IPS DF 6.9 (cell line): ENCODE data around the gene CEACAM16.
"Not testable (repeated sequence)": the region's sequence is repeated elsewhere in the genome, so short reads cannot be mapped to it uniquely, and the experiment has no call there.

ENCODE experiments used
- DNase-seq: peaks from one replicate; pipeline ENCODE4 v3.0.0-alpha.2; 2013; ENCODE audit warnings: low read depth, low spot score
- H3K27ac ChIP-seq: one replicate; pipeline ENCODE4 v1.5.1; 2013; ENCODE audit warnings: low read length, control low read depth
- H3K27me3 ChIP-seq: 2 replicates; pipeline ENCODE4 v1.6.1; 2013; ENCODE audit warnings: mild to moderate bottlenecking, low read length; ENCODE audit not compliant: control insufficient read depth, insufficient read depth
- H3K36me3 ChIP-seq: 2 replicates; pipeline ENCODE4 v1.6.1; 2013; ENCODE audit warnings: low read length; ENCODE audit not compliant: control insufficient read depth, insufficient read depth
- H3K4me1 ChIP-seq: 2 replicates; pipeline ENCODE4 v1.6.1; 2013; ENCODE audit warnings: low read length; ENCODE audit not compliant: control insufficient read depth, insufficient read depth
- H3K4me3 ChIP-seq: 2 replicates; pipeline ENCODE4 v1.5.1; 2013; ENCODE audit warnings: mild to moderate bottlenecking, low read length
- H3K9me3 ChIP-seq: 2 replicates; pipeline ENCODE4 v1.6.1; 2013; ENCODE audit warnings: low read length, inconsistent platforms; ENCODE audit not compliant: control insufficient read depth, insufficient read depth
- WGBS: extraction: QIAGEN DNeasy Blood & Tissue Kit; methylation state at CpG from one replicate; pipeline ENCODE4 v1.1.7; 2013; ENCODE audit warnings: mixed read lengths, missing lambda C conversion rate; ENCODE audit not compliant: insufficient read length, insufficient coverage; 5-methylcytosine and 5-hydroxymethylcytosine counted together

Gene CEACAM16

DNA sequence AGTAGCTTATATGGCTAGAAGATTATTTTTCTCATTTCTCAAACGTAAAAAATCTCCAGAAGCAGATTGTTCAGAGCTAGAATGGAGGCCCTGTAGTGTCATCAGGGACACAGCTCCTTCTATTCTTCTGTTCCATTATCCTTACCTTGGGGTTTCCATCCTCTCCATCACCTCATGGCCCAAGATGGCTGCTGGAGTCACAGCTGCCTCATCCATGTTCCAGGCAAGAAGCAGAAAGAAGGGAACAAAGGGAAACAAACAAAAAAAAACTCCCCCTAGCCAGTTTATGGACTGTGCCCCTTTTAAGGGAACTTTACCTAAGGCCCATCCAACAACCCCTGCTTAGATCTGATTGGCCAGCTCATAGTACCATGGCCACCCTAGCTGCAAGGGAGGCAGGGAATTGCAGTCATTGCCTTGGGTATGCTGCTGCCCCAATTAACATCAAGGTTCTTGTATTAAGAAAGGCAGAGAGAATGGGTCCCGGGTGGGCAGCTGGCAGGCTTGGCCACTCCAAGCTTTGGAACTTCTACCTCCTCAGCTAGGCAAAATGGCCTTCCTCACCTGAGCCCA is 15.7 kb downstream of the CEACAM16 start:
- DNase-seq = no peak
- Histone ChIP-seq H3K36me3 (no peaks in the 10 kb centered on the region), H3K9me3 (no peaks in the 10 kb centered on the region), H3K4me1 (peaks cover 1% of the 10 kb centered on the region; the same call in 1 of the 2 replicates), H3K27me3 (no peaks in the 10 kb centered on the region), H3K27ac (no peak overlapping the region), H3K4me3 (no peak overlapping the region)
- WGBS = no CpG with 5 or more reads among the region's 2 CpGs

DNA sequence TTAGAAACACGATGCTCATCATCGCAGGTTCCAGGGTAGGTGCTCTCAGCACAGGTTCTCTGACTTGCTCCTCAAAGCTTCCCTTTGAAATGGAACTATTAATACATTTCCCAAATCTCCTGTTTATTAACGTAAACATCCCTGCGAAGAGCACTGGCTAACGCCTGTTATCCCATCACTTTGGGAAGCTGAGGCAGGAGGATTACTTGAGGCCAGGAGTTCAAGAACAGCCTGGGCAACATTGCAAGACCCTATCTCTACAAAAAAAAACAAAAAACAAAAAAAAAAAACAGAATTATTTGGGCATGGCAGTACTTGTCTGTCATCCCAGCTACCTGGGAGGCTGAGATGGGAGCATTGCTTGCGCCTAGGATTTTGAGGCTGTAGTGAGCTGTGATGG is 18.7 kb downstream of the CEACAM16 start:
- Histone ChIP-seq H3K36me3 (no peaks in the 10 kb centered on the region), H3K27ac (no peak overlapping the region), H3K4me3 (no peak overlapping the region)

DNA sequence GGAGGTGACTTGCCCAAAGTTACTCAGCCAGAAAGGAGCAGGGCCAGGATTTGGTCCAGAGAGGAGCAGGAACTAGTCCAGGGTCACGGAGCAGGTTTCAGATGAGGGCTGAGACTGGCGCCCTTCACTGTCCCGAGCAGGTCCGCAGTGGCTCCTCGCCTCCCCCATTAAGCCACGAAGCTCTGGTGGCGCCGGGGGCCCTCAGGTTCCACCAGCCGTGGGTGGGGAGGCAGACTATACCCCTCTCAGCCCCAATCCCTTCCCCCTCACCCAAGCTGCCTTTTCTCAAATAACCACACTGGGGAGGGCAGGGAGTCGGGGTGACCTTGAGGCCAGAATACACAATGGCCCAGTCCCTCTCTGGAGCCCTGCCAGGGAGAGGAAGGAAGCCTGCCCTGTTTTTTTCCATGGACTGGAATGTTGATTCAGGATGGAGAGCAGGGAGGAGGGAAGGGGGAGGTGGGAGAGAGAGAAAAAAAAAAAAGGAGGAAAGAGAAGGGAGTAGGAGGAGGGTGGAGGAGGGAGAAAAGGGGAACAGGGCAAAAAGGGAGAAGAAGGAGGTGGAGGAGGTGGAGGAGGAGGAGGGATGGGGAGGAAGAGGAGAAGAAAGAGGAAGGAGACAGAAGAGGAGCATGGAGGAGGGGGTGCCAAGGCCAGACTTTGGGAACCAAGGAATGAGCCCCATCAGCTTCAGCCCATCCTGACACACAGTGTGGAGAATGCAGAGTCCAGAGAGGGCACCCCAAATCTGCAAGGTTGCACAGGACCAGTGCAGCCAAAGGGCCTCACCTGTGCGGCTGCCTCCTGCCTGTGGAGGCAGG is 19.7 kb downstream of the CEACAM16 start:
- Histone ChIP-seq H3K9me3 (no peaks in the 10 kb centered on the region), H3K36me3 (no peaks in the 10 kb centered on the region), H3K4me1 (peaks cover 1% of the 10 kb centered on the region; the same call in 1 of the 2 replicates), H3K27ac (peak overlapping the region; percentile 23), H3K27me3 (no peaks in the 10 kb centered on the region), H3K4me3 (no peak overlapping the region)
- DNase-seq = peak; percentile 80
- no CpG with 5 or more reads among the region's 11 CpGs for WGBS

More for the DNA sequence above, 18.7 kb downstream of the CEACAM16 start:
- H3K9me3 ChIP-seq = no peaks in the 10 kb centered on the region
- peaks cover 1% of the 10 kb centered on the region; the same call in 1 of the 2 replicates for H3K4me1 ChIP-seq
- WGBS = no CpG with 5 or more reads among the region's 6 CpGs
- no peak for DNase-seq
- no peaks in the 10 kb centered on the region for H3K27me3 ChIP-seq

- WGBS = no CpG with 5 or more reads among the region's 8 CpGs
- no peak for DNase-seq
- Histone ChIP-seq H3K9me3 (no peaks in the 10 kb centered on the region), H3K4me1 (peaks cover 1% of the 10 kb centered on the region; the same call in 1 of the 2 replicates), H3K36me3 (no peaks in the 10 kb centered on the region), H3K27me3 (no peaks in the 10 kb centered on the region), H3K27ac (peak overlapping the region; percentile 23), H3K4me3 (no peak overlapping the region)
Measured at GRCh38 chr19:44719262-44719701, 20.3 kb downstream of the CEACAM16 start.

DNA sequence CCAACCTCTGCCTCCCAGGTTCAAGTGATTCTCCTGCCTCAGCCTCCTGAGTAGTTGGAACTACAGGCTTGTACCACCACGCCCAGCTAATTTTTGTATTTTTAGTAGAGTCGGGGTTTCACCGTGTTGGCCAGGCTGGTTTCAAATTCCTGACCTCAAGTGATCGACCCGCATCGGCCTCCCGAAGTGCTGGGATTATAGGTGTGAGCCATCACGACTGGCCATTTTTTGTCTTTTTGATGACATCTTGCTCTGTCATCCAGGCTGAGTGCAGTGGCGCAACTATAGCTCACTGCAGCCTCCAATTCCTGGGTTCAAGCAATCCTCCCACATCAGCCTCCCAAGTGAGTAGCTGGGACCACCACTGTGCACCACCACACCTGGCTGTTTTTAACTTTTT is 21.4 kb downstream of the CEACAM16 start:
- H3K27ac ChIP-seq, H3K4me3 ChIP-seq, H3K9me3 ChIP-seq, H3K27me3 ChIP-seq, DNase-seq, H3K36me3 ChIP-seq, H3K4me1 ChIP-seq: not testable (repeated sequence)
- whole genome bisulfite sequencing = no CpG with 5 or more reads among the region's 9 CpGs

GRCh38 chr19:44720945-44721344 is 22.0 kb downstream of the CEACAM16 start:
- Histone ChIP-seq H3K36me3 (no peaks in the 10 kb centered on the region), H3K27ac (no peak overlapping the region), H3K27me3 (no peaks in the 10 kb centered on the region), H3K4me3 (no peak overlapping the region), H3K9me3 (no peaks in the 10 kb centered on the region), H3K4me1 (peaks cover 1% of the 10 kb centered on the region; the same call in 1 of the 2 replicates)
- DNase-seq = no peak
- WGBS = no CpG with 5 or more reads among the region's 6 CpGs

GRCh38 chr19:44721369-44721768 is 22.4 kb downstream of the CEACAM16 start:
- not testable (repeated sequence) for H3K4me1 ChIP-seq, DNase-seq, H3K9me3 ChIP-seq, H3K4me3 ChIP-seq, H3K27me3 ChIP-seq, H3K27ac ChIP-seq, H3K36me3 ChIP-seq
- WGBS = no CpG with 5 or more reads among the region's 5 CpGs

DNA sequence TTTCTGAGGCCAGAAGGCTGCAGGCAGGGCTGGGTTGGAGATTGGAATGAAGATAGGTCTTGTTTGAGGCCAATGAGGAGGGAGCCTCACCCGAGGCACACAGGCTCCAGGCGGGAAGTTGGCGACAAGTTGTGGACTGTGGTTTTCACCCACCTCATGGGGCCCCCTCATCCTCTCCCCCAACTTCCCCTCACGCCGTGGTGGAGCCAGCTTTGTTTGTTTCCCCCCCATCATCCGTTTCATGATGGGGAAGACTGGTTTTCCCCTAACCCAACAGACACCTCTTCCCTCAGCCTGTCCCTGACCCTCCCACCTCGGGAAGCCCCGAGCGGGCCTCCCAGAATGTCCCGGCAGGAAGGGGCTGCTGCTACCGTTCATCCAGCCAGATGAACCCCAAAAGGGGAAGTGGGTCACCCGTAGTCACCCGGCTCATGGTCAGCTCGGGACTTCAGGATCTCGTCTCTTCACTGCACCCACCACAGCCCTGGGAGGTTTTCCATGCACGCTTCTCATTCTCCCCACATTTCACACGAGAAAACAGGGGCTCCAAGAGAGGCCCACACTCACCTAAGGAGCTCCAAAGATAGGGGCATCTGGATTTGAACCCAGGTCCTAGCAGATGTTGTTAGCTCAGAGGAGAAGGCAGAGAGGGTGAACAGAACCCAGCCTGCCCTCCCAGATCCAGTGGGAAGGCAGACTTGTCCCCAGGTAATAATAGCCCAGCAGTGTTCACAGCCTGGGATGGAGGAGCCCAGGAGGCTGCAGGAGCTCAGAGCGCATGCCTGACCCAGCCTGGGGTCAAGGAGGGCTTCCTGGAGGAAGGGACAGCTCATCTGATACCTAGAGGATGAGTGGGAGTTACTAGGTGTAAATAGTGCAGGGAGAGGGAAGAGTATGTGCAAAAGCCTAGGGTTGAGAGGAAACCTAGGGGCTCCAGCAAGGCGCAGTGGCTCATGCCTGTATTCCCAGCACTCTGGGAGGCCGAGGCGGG is 23.5 kb downstream of the CEACAM16 start:
- no CpG with 5 or more reads among the region's 21 CpGs for WGBS
- Histone ChIP-seq H3K27ac (no peak overlapping the region), H3K4me3 (no peak overlapping the region), H3K36me3 (no peaks in the 10 kb centered on the region), H3K27me3 (no peaks in the 10 kb centered on the region), H3K9me3 (no peaks in the 10 kb centered on the region), H3K4me1 (peaks cover 1% of the 10 kb centered on the region; the same call in 1 of the 2 replicates)
- no peak for DNase-seq

- H3K9me3 ChIP-seq = no peaks in the 10 kb centered on the region
- no peaks in the 10 kb centered on the region for H3K27me3 ChIP-seq
- no peaks in the 10 kb centered on the region for H3K36me3 ChIP-seq
- DNase-seq = no peak
- peaks cover 1% of the 10 kb centered on the region; the same call in 1 of the 2 replicates for H3K4me1 ChIP-seq
- no CpG with 5 or more reads among the region's 10 CpGs for WGBS
- H3K27ac ChIP-seq = no peak overlapping the region
- H3K4me3 ChIP-seq = no peak overlapping the region
Measured at GRCh38 chr19:44723299-44723951, 24.5 kb downstream of the CEACAM16 start.
